ENCODE measurements around the gene ZNF576. TPM values are rescaled to one million over a fixed set of nuclear protein-coding genes. Genes with fewer than 3 reads are reported as not detected.

ZNF576 gene
- total and polyA plus RNA-seq, 2 experiments from 2014 or later, result 5.9 to 16.9 TPM

DNA sequence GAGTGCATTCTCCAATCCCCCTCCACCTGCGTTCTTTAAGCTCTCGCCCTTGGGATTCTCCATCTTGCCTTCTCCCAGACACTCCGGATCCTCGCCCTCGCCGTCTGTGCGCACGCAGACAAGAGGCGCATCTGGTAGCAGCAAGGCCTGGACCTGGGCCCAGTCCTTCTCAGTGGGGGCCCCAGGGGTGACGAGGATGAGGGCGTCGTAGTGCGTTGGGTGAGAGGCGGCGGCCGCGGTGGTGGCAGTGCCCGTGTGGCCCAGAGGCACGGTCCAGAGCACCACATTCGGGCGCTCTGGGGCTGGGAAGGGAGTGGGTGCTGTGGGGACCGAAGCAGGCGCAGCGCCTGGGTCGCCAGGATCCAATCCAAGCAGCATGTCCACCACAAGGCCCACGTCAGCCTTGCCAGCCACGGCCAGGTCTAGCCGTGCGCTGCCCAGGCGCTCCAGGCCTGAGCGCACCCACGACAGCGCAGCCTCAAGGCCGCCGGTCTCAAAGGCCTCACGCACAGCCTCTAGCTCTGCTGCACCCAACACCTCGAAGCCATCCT lies 3.5 kb upstream of the ZNF576 start:
- ATAC-seq (no peak), DNase-seq (ENCODE audit: low spot score) (no peak)
- H3K9me3 Mint-ChIP-seq, result peaks cover 2% of the 10 kb centered on the region; the same call in 2 of the 3 replicates
- peaks cover 17% of the 10 kb centered on the region for H3K79me2 ChIP-seq (replicated peaks; ENCODE audit: insufficient read depth)
- peaks cover 10% of the 10 kb centered on the region for H3K4me1 ChIP-seq (ENCODE audit: insufficient read depth)
- peaks cover 28% of the 10 kb centered on the region for H3K36me3 Mint-ChIP-seq (ENCODE audit: low read depth)
- H3K4me2 ChIP-seq, result no peak overlapping the region
- H3K4me1 Mint-ChIP-seq, result peaks cover 18% of the 10 kb centered on the region
- H3K4me3 Mint-ChIP-seq, result no peak overlapping the region
- H3K4me3 ChIP-seq, result no peak overlapping the region
- peaks cover 14% of the 10 kb centered on the region for H3K27me3 Mint-ChIP-seq (ENCODE audit: insufficient read depth, low read depth, poor library complexity)
- no peak overlapping the region for H3K27ac Mint-ChIP-seq
- peaks cover 8% of the 10 kb centered on the region; the same call in 1 of the 2 replicates for H3K36me3 ChIP-seq (ENCODE audit: insufficient read depth)
- no peak for TF ChIP-seq ZNF331 (CRISPR knock-in tag; IDR thresholded peaks at IDR 0.05; ENCODE audit: low read depth)
- TF ChIP-seq, protein P1, sequence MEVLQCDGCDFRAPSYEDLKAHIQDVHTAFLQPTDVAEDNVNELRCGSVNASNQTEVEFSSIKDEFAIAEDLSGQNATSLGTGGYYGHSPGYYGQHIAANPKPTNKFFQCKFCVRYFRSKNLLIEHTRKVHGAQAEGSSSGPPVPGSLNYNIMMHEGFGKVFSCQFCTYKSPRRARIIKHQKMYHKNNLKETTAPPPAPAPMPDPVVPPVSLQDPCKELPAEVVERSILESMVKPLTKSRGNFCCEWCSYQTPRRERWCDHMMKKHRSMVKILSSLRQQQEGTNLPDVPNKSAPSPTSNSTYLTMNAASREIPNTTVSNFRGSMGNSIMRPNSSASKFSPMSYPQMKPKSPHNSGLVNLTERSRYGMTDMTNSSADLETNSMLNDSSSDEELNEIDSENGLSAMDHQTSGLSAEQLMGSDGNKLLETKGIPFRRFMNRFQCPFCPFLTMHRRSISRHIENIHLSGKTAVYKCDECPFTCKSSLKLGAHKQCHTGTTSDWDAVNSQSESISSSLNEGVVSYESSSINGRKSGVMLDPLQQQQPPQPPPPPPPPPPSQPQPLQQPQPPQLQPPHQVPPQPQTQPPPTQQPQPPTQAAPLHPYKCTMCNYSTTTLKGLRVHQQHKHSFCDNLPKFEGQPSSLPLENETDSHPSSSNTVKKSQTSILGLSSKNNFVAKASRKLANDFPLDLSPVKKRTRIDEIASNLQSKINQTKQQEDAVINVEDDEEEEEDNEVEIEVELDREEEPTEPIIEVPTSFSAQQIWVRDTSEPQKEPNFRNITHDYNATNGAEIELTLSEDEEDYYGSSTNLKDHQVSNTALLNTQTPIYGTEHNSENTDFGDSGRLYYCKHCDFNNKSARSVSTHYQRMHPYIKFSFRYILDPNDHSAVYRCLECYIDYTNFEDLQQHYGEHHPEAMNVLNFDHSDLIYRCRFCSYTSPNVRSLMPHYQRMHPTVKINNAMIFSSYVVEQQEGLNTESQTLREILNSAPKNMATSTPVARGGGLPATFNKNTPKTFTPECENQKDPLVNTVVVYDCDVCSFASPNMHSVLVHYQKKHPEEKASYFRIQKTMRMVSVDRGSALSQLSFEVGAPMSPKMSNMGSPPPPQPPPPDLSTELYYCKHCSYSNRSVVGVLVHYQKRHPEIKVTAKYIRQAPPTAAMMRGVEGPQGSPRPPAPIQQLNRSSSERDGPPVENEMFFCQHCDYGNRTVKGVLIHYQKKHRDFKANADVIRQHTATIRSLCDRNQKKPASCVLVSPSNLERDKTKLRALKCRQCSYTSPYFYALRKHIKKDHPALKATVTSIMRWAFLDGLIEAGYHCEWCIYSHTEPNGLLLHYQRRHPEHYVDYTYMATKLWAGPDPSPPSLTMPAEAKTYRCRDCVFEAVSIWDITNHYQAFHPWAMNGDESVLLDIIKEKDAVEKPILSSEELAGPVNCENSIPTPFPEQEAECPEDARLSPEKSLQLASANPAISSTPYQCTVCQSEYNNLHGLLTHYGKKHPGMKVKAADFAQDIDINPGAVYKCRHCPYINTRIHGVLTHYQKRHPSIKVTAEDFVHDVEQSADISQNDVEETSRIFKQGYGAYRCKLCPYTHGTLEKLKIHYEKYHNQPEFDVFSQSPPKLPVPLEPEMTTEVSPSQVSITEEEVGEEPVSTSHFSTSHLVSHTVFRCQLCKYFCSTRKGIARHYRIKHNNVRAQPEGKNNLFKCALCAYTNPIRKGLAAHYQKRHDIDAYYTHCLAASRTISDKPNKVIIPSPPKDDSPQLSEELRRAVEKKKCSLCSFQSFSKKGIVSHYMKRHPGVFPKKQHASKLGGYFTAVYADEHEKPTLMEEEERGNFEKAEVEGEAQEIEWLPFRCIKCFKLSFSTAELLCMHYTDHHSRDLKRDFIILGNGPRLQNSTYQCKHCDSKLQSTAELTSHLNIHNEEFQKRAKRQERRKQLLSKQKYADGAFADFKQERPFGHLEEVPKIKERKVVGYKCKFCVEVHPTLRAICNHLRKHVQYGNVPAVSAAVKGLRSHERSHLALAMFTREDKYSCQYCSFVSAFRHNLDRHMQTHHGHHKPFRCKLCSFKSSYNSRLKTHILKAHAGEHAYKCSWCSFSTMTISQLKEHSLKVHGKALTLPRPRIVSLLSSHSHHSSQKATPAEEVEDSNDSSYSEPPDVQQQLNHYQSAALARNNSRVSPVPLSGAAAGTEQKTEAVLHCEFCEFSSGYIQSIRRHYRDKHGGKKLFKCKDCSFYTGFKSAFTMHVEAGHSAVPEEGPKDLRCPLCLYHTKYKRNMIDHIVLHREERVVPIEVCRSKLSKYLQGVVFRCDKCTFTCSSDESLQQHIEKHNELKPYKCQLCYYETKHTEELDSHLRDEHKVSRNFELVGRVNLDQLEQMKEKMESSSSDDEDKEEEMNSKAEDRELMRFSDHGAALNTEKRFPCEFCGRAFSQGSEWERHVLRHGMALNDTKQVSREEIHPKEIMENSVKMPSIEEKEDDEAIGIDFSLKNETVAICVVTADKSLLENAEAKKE (CRISPR knock-in tag; IDR thresholded peaks at IDR 0.05), result no peak
- TF ChIP-seq, protein P2, sequence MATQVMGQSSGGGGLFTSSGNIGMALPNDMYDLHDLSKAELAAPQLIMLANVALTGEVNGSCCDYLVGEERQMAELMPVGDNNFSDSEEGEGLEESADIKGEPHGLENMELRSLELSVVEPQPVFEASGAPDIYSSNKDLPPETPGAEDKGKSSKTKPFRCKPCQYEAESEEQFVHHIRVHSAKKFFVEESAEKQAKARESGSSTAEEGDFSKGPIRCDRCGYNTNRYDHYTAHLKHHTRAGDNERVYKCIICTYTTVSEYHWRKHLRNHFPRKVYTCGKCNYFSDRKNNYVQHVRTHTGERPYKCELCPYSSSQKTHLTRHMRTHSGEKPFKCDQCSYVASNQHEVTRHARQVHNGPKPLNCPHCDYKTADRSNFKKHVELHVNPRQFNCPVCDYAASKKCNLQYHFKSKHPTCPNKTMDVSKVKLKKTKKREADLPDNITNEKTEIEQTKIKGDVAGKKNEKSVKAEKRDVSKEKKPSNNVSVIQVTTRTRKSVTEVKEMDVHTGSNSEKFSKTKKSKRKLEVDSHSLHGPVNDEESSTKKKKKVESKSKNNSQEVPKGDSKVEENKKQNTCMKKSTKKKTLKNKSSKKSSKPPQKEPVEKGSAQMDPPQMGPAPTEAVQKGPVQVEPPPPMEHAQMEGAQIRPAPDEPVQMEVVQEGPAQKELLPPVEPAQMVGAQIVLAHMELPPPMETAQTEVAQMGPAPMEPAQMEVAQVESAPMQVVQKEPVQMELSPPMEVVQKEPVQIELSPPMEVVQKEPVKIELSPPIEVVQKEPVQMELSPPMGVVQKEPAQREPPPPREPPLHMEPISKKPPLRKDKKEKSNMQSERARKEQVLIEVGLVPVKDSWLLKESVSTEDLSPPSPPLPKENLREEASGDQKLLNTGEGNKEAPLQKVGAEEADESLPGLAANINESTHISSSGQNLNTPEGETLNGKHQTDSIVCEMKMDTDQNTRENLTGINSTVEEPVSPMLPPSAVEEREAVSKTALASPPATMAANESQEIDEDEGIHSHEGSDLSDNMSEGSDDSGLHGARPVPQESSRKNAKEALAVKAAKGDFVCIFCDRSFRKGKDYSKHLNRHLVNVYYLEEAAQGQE (IDR thresholded peaks at IDR 0.05; ENCODE audit: unreplicated experiment), result no peak
- no peak for TF ChIP-seq STAT1 (IDR thresholded peaks at IDR 0.05; ENCODE audit: unreplicated experiment)
- no peak for TF ChIP-seq CREB1 (CRISPR knock-in tag; IDR thresholded peaks at IDR 0.05; ENCODE audit: low read depth)
- TF ChIP-seq NANOG (IDR thresholded peaks at IDR 0.05; ENCODE audit: borderline replicate concordance), result no peak
- TF ChIP-seq, protein P3, sequence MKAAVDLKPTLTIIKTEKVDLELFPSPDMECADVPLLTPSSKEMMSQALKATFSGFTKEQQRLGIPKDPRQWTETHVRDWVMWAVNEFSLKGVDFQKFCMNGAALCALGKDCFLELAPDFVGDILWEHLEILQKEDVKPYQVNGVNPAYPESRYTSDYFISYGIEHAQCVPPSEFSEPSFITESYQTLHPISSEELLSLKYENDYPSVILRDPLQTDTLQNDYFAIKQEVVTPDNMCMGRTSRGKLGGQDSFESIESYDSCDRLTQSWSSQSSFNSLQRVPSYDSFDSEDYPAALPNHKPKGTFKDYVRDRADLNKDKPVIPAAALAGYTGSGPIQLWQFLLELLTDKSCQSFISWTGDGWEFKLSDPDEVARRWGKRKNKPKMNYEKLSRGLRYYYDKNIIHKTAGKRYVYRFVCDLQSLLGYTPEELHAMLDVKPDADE (IDR thresholded peaks at IDR 0.05), result no peak
- TF ChIP-seq EZH2 (IDR thresholded peaks at IDR 0.05; ENCODE audit: low read depth, unreplicated experiment), result no peak
- TF ChIP-seq ZNF114 (CRISPR knock-in tag; IDR thresholded peaks at IDR 0.05), result no peak
- TF ChIP-seq EZH2phosphoT487 (IDR thresholded peaks at IDR 0.05; ENCODE audit: unreplicated experiment), result no peak
- TF ChIP-seq, protein P4, sequence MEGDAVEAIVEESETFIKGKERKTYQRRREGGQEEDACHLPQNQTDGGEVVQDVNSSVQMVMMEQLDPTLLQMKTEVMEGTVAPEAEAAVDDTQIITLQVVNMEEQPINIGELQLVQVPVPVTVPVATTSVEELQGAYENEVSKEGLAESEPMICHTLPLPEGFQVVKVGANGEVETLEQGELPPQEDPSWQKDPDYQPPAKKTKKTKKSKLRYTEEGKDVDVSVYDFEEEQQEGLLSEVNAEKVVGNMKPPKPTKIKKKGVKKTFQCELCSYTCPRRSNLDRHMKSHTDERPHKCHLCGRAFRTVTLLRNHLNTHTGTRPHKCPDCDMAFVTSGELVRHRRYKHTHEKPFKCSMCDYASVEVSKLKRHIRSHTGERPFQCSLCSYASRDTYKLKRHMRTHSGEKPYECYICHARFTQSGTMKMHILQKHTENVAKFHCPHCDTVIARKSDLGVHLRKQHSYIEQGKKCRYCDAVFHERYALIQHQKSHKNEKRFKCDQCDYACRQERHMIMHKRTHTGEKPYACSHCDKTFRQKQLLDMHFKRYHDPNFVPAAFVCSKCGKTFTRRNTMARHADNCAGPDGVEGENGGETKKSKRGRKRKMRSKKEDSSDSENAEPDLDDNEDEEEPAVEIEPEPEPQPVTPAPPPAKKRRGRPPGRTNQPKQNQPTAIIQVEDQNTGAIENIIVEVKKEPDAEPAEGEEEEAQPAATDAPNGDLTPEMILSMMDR (conservative IDR thresholded peaks at IDR 0.05; ENCODE audit: low read depth in 2 of 2), result no peak
- no peak for TF ChIP-seq POLR2AphosphoS5 (IDR thresholded peaks at IDR 0.05; ENCODE audit: low read depth)
- no peak for TF ChIP-seq JUNB (IDR thresholded peaks at IDR 0.05; ENCODE audit: unreplicated experiment)
- no peak overlapping the region for H3K27ac ChIP-seq (ENCODE audit: low read depth)
- no peak overlapping the region for H2AFZ ChIP-seq
- no peaks in the 10 kb centered on the region for H3K27me3 ChIP-seq (ENCODE audit: insufficient read depth)
- 0 out of 2 replicates have a peak, but pooled peaks cover 11% of the 10 kb centered on the region for H3F3A ChIP-seq (replicated peaks; ENCODE audit: low read depth)
- no peaks in the 10 kb centered on the region for H3K9me2 ChIP-seq (ENCODE audit: insufficient read depth)
- H4K20me1 ChIP-seq (replicated peaks; ENCODE audit: insufficient read depth), result peaks cover 15% of the 10 kb centered on the region; the same call in 1 of the 2 replicates

Measured in GM23338 (cell line).